HS-27A (cell line): ENCODE data around the gene NHEJ1.

Experiments
- DNase-seq: peaks from one replicate; pipeline ENCODE4 v3.0.0-alpha.2; 2012; ENCODE audit warnings: low read depth, missing footprints

The NHEJ1 gene

DNA sequence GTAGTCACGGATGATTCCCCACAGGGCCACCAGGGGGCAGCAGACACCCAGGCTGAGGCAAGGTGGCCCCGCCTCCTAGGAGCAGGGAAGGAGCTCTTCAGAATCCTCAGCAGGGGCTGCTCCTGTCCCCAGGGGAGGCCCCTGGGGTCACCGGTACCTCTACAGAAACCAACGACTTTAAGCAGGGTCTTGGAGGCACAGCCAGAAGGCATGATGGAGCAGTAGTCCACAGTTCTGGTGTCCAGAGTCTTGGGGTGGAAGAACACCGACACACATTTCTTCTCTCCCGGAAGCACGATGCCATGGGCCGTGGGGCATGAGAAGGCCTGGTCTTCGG, 130.8 kb downstream of the NHEJ1 start:
- DNase-seq, result peak; percentile 9

DNA sequence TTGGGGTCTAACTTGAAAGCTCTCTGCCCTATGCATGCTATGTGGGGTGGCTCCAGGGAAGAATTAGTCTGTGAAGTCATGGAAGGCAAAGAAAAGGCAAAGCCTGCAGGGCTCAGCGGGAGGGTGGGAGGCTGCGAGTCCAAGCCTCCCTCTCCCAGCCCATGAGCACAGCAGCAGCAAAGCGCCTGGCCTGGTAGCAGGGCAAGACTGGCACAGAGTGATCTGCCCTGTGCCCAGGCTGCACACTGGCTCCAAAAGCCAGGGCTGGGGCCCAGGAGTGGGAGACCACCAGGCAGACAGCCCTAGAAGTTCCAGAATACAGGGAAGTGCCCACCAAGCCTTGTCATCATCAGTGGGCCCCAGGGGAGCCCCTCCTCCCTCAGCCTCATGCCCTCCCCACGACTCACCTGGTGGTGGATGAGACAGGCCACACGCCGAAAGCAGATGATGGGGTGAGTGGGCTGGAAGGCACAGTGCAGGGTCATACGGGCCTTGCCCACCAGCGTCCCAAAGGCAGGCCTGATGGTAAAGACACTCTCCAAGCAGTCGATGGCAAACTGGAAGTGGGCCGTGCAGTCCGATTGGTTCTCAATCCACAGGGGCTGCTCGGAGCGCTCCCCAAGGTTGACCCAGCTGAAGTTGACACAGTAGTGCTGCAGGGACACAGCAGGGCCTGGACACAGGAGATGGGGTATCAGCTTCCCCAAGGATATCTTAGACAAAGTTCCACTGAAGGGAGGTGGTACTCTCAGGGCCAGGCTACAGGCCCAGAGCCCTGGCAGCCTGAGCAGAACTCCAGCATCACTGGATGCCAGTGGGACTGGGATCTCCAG, 131.4 kb downstream of the NHEJ1 start:
- DNase-seq, result no peak

DNA sequence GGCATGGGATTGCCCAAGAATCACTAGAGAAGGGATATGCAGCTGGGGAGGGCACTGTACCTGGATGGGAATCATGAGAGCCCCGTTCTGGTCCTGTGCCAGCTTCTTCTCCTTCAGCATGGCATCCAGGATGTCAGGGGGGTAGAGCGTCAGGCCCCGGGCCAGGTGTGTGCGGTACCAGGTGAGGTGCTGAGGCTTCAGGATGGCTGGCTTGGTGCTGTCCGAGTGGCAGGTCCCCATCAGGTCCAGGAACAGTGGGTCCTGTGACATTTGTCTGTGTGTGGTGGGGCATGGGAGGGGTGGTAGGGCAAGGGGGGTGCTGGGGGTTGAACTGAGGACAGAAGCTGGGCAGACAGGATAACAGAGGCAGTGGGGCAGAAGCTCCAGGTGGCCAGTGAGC, 132.5 kb downstream of the NHEJ1 start:
- DNase-seq, result no peak

DNA sequence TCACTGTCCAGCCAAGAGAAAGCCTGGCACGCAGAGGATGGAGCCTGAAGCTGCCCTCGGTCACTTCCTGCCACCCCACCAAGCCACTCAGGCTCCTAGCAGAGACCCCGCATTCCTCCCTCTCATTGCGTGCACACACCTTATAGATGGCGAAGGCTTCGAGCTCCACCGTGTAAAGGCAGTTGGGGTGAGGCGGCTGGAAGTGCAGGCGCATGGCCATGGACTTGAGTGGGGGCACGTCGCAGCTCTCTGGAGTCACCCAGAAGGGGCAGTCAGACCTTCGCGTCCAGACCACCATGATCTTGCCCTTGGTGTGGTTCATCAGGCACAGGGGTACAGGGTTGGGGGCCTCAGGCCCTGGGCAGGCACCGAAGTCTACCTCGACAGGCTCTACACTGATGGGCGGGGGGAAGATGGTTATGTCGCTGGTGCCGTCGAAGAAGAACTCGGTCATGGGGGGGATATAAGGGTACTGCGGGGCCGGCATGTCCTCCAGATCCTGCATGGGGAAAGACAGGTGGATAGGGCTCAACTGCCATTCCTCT, 133.0 kb downstream of the NHEJ1 start:
- no peak for DNase-seq

DNA sequence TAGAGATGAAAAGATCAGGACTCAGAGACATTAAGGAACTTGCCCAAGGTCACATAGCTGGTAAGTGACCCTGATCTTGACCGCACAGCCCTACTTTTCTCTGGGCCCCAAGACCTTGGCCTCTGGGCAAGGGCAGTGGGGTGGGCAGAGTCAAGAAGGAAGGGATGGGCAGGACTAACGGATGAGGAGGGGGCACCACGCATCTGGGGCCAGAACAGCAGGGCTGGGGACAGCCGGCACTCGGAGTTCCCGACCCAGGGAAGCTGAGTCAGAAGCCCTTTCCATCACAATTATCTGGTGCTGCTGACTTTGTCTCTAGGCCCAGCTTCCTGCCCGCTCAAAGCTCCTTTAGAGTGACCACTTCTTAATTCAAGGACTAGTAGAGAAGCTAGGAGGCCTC, 133.7 kb downstream of the NHEJ1 start:
- DNase-seq, result no peak

DNA sequence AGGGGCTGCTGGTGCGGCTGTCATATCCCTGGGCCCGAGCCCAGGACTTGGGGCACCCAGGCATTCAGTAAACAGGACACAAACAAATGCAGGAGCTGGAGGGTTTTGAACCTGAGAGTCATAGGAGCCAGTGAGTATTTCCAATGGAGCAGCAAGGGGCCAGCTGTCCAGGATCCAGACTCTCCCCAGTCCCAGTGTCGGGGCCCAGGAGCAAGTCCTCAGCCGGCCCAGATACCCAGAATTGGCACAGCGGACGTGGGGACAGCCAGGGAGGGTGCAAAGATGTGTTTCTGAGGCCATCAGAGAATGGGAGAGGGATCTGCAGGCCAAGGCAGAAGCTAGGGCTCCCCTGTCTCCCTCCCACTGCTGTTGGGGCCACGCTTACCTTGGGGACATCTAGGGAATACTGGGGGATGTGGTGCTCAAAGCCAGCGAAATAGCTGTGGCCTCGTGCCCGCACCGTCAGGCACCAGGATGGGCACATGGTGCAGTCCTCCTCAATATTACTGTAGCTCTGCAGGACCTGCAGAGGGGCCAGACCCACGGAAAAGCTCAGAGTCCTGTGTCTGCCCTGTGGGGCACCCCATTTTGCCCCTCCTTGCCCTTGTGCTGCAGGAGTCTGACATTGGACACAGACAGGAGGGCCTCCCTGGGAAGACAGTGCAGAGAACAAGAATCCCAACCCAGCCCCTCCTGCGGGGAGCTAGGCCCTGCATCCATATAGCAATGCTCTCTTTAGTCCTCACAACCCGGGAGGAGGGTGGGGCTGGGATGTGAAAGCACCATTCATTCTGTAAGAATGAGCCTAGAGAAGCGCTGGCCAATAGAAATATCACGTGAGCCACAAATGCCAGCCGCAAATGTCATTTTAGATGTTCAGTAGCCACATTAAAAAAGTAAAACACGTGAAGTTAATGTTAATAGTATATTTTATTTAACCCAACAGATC, 134.7 kb downstream of the NHEJ1 start:
- no peak for DNase-seq
